HFFc6 (cell line): ENCODE measurements around the gene SHLD1. TPM values are rescaled to one million over a fixed set of nuclear protein-coding genes. Genes with fewer than 3 reads are reported as not detected.
"Not testable (repeated sequence)": the region's sequence is repeated elsewhere in the genome, so short reads cannot be mapped to it uniquely, and the experiment has no call there.

Experiments used
- DNase-seq: peaks from one replicate; pipeline ENCODE4 v3.0.0-alpha.2; 2018
- H3K27ac Mint-ChIP-seq: 2 replicates; pipeline ENCODE4 v1.8.0; 2020; ENCODE audit warnings: mild to moderate bottlenecking, mixed read lengths
- H3K27me3 Mint-ChIP-seq: 2 replicates; pipeline ENCODE4 v1.8.0; 2021; ENCODE audit warnings: mild to moderate bottlenecking, moderate library complexity, mixed read lengths; ENCODE audit not compliant: insufficient read depth
- H3K36me3 Mint-ChIP-seq: 2 replicates; pipeline ENCODE4 v1.8.0; 2021; ENCODE audit warnings: low read depth, mixed read lengths
- H3K4me1 Mint-ChIP-seq: 2 replicates; pipeline ENCODE4 v1.8.0; 2020; ENCODE audit warnings: low read depth, mixed read lengths
- H3K4me3 Mint-ChIP-seq: 2 replicates; pipeline ENCODE4 v1.8.0; 2020; ENCODE audit warnings: mild to moderate bottlenecking, moderate library complexity, mixed read lengths
- H3K9me3 Mint-ChIP-seq: 2 replicates; pipeline ENCODE4 v1.8.0; 2020; ENCODE audit warnings: mild to moderate bottlenecking, mixed read lengths
- total RNA-seq, 6 experiments: library from RNA; stranded (reverse); fragmentation: NEBNext Ultra II Directional; extraction: Animal tissue kit (Norgen Biotek cat#: 25700); gene quantifications; 2 replicates in 1 of 6; 3 replicates in 5 of 6; pipeline ENCODE4 v1.2.3, GENCODE V29; 2021
- TF ChIP-seq, protein P1 (sequence below): fragments of 200-600 bp; sonication (generic); IDR thresholded peaks from 2 replicates; pipeline ENCODE4 v1.5.0; 2021; ENCODE audit warnings: antibody characterized with exemption, mild to moderate bottlenecking

Gene SHLD1
- total RNA-seq, 6 experiments from 2014 or later = 3.5 to 4.4 (median 3.8) TPM

DNA sequence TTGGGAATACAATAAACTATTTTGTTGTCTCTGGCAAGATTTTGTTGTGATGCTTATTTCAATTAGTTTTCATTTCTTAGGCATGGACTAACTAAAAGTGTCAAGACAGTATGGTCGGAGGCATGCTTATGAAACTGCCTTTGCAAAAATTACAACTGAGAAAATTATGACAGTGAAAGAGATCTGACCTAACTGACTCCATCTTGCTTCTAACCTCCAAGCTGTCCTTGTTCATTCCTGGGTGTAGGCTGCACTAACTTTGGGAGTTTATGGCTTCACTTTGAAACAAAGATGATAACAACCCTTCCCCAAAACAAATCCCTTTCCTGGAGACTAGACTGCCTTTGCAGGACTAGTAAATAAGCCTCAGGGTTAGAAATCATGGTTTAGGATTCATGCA is 4.1 kb upstream of the SHLD1 start:
- TF ChIP-seq, protein P1, sequence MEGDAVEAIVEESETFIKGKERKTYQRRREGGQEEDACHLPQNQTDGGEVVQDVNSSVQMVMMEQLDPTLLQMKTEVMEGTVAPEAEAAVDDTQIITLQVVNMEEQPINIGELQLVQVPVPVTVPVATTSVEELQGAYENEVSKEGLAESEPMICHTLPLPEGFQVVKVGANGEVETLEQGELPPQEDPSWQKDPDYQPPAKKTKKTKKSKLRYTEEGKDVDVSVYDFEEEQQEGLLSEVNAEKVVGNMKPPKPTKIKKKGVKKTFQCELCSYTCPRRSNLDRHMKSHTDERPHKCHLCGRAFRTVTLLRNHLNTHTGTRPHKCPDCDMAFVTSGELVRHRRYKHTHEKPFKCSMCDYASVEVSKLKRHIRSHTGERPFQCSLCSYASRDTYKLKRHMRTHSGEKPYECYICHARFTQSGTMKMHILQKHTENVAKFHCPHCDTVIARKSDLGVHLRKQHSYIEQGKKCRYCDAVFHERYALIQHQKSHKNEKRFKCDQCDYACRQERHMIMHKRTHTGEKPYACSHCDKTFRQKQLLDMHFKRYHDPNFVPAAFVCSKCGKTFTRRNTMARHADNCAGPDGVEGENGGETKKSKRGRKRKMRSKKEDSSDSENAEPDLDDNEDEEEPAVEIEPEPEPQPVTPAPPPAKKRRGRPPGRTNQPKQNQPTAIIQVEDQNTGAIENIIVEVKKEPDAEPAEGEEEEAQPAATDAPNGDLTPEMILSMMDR = no peak
- no peak overlapping the region for H3K4me3 Mint-ChIP-seq
- DNase-seq = no peak
- peaks cover 4% of the 10 kb centered on the region for H3K9me3 Mint-ChIP-seq
- no peak overlapping the region for H3K27ac Mint-ChIP-seq
- peaks cover 11% of the 10 kb centered on the region for H3K4me1 Mint-ChIP-seq
- H3K36me3 Mint-ChIP-seq = peaks cover 5% of the 10 kb centered on the region
- peaks cover 16% of the 10 kb centered on the region for H3K27me3 Mint-ChIP-seq

DNA sequence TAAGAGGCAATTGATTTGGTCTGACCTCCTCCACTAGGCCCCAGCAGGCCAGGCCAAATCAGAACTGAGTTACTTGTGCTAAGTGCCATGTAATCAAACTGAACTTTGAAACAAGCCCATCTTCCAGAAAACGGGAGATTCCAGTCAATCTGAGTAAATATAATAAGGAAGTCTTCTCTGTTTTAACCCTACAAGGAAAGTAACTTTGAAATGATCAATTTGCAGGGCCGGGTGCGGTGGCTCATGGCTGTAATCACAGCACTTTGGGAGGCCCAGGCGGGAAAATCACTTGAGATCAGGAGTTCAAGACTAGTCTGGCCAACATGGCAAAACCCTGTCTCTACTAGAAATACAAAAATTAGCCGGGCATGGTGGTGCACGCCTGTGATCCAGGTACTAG is 2.0 kb upstream of the SHLD1 start:
- Mint-ChIP-seq H3K36me3 (peaks cover 5% of the 10 kb centered on the region), H3K27ac (no peak overlapping the region), H3K4me1 (peaks cover 6% of the 10 kb centered on the region), H3K4me3 (no peak overlapping the region), H3K27me3 (peaks cover 9% of the 10 kb centered on the region), H3K9me3 (peaks cover 4% of the 10 kb centered on the region)
- TF ChIP-seq, protein P1 = no peak
- no peak for DNase-seq

DNA sequence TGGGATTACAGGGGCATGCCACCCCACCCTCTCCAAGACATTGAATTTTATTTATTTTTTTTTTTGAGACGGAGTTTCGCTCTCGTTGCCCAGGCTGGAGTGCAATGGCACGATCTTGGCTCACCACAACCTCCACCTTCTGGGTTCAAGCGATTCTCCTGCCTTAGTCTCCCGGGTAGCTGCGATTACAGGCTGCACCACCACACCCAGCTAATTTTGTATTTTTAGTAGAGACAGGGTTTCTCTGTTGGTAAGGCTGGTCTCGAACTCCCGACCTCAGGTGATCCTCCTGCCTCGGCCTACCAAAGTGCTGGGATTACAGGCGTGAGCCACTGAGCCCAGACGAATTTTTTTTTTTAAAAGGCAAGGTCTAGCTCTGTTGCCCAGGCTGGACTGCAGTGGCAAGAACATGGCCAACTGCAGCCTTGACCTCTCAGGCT is 669 bp upstream of the SHLD1 start:
- not testable (repeated sequence) for DNase-seq, H3K36me3 Mint-ChIP-seq, H3K9me3 Mint-ChIP-seq, H3K27me3 Mint-ChIP-seq, H3K4me3 Mint-ChIP-seq, H3K4me1 Mint-ChIP-seq
- H3K27ac Mint-ChIP-seq = peak overlapping the region; percentile 95; the same call in 1 of the 2 replicates

DNA sequence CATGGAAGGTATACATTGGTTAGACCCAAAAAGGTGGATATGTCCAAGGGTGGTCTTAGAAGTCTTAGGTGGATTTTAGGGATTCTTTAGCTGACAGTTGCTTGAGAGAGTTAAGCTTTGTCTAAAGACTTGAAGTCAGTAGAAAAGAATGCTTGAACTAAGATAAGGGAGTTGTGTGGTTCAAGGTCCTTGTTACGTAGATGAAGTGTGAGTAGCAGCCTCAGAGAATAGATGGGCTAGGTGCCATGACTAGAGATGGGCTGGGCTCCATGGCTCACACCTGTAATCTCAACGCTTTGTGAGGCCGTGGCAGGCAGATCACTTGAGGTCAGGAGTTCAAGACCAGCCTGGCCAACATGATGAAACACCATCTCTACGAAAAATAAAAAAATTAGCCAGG is 1.7 kb downstream of the SHLD1 start:
- Mint-ChIP-seq H3K27me3 (peaks cover 2% of the 10 kb centered on the region), H3K4me3 (no peak overlapping the region; the same call in 1 of the 2 replicates), H3K4me1 (peaks cover 6% of the 10 kb centered on the region), H3K9me3 (peaks cover 4% of the 10 kb centered on the region), H3K27ac (no peak overlapping the region), H3K36me3 (peaks cover 5% of the 10 kb centered on the region)
- DNase-seq = no peak
- TF ChIP-seq, protein P1 = no peak

DNA sequence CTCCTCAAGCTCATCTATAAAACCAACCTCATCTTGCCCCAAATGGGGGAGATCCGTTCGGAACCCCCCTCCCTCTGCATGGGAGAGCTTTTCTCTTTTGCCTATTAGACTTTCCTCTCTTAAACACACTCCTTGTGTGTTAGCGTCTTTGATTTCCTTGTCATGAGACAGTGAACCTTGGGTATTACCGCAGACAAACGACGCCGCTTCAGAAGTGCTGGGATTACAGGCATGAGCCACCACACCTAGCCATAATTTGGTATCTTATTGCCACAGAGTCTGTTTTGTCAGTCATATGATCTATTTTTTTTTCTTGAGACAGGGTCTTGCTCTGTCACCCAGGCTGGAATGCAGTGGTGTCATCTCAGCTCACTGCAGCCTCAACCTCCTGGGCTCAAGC is 3.6 kb downstream of the SHLD1 start:
- TF ChIP-seq, protein P1 = no peak
- Mint-ChIP-seq H3K4me3 (no peak overlapping the region), H3K9me3 (peaks cover 4% of the 10 kb centered on the region), H3K36me3 (peaks cover 5% of the 10 kb centered on the region), H3K4me1 (peaks cover 6% of the 10 kb centered on the region), H3K27me3 (peaks cover 3% of the 10 kb centered on the region), H3K27ac (no peak overlapping the region)
- DNase-seq = no peak

DNA sequence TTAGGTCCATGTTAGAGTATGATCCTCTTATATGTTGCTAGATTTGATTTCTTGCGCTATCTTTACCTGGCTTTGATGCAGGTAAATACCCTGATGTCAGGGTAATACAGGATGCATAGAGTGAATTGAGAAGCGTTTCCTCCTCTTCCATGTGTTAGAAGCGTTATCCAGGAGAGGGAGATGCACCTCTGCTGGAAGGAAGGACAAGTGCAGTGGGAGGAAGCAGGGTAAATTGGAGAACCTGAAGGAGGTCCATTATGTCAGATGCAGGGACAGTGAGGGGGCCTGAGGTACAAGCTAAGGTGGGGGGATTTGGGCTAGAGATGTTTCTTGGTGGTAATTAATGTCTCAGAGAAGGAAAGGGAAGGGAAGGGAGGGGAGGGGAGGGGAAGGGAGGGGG is 7.7 kb downstream of the SHLD1 start:
- Mint-ChIP-seq H3K27ac (no peak overlapping the region), H3K27me3 (peaks cover 3% of the 10 kb centered on the region), H3K4me3 (no peak overlapping the region), H3K36me3 (no peaks in the 10 kb centered on the region), H3K4me1 (no peaks in the 10 kb centered on the region), H3K9me3 (no peaks in the 10 kb centered on the region)
- TF ChIP-seq, protein P1 = no peak
- no peak for DNase-seq
